ENCODE results near the gene AZIN2.

DNA sequence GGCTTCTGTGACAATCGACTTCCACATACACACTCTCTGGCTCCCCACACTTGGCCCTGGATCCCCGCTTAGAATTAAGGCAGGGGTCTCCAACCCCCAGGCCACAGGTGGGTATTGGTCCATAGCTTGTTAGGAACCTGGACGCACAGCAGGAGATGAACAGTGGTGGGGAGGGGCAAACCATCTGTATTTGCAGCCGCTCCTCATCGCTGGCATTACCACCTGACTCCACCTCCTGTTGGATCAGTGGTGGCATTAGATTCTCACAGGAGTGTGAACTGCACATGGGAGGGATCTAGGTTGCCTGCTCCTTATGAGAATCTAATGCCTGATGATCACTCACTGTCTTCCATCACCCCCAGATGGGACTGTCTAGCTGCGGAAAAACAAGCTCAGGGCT lies 84.9 kb downstream of the AZIN2 start:
- TF ChIP-seq CTCF (conservative IDR thresholded peaks at IDR 0.05; ENCODE audit: low read length), result no peak
- TF ChIP-seq EZH2phosphoT487 (IDR thresholded peaks at IDR 0.05; ENCODE audit: borderline replicate concordance), result no peak
